Measurements from ENCODE around the gene RNF220.

- TF ChIP-seq CTCF (IDR thresholded peaks at IDR 0.05) (no peak), POLR2A (IDR thresholded peaks at IDR 0.05) (no peak), EP300 (IDR thresholded peaks at IDR 0.05; ENCODE audit: low read depth) (no peak), POLR2AphosphoS5 (IDR thresholded peaks at IDR 0.05) (no peak)
These were observed 148.2 kb downstream of the RNF220 start for GRCh38 chr1:44553127-44553758.
